Upper lobe of left lung (tissue), 6 donors: ENCODE measurements around the gene PDK2. TPM values are rescaled to one million over a fixed set of nuclear protein-coding genes. Genes with fewer than 3 reads are reported as not detected.

Experiments used
- ATAC-seq, 2 donors: fragments of 200-7000 bp; cut with Tn5 transposase; one replicate each; pipeline ENCODE4 v1.9.1; 2022; ENCODE audit warnings: mild to moderate bottlenecking in 2 of 2, moderate library complexity in 2 of 2; ENCODE audit not compliant: low FRiP score in 2 of 2
- DNase-seq, 2 donors: peaks; one replicate each; pipeline ENCODE4 v3.0.0-alpha.2; 2019 to 2020
- H3K27ac ChIP-seq, 4 donors: fragments of 200-600 bp; sonication (generic); one replicate each; pipeline ENCODE4 v1.5.1; 2016 to 2019
- H3K27me3 ChIP-seq, 4 donors: fragments of 200-600 bp; sonication (generic); one replicate each; pipeline ENCODE4 v1.5.1; 2017 to 2019
- H3K36me3 ChIP-seq, 4 donors: fragments of 200-600 bp; sonication (generic); one replicate each; pipeline ENCODE4 v1.5.1; 2016 to 2019
- H3K4me1 ChIP-seq, 4 donors: fragments of 200-600 bp; sonication (generic); one replicate each; pipeline ENCODE4 v1.5.1; 2018 to 2019
- H3K4me3 ChIP-seq, 4 donors: fragments of 200-600 bp; sonication (generic); one replicate each; pipeline ENCODE4 v1.5.1; 2017 to 2019; ENCODE audit warnings: mild to moderate bottlenecking in 2 of 4, moderate library complexity in 1 of 4
- H3K9me3 ChIP-seq, 4 donors: fragments of 200-600 bp; sonication (generic); one replicate each; pipeline ENCODE4 v1.5.1; 2018 to 2019
- EP300 ChIP-seq, 4 donors: sonication (generic); formaldehyde crosslinking; IDR thresholded peaks; one replicate each; pipeline ENCODE4 v1.5.1; 2017; ENCODE audit warnings: antibody characterized with exemption in 4 of 4, control low read depth in 2 of 4
- POLR2A ChIP-seq, 4 donors: fragments of 450-650 bp; IDR thresholded peaks; one replicate each; pipeline ENCODE4 v1.5.1; 2016 to 2017; ENCODE audit warnings: antibody characterized with exemption in 4 of 4, mild to moderate bottlenecking in 2 of 4
- POLR2AphosphoS5 ChIP-seq, 2 donors: sonication (generic); formaldehyde crosslinking; IDR thresholded peaks; one replicate each; pipeline ENCODE4 v1.5.1; 2017; ENCODE audit warnings: antibody characterized with exemption in 2 of 2
- WGBS, 2 donors: methylation state at CpG; one replicate each; pipeline ENCODE4 v1.1.5; 2017 to 2018; 5-methylcytosine and 5-hydroxymethylcytosine counted together
- total RNA-seq, 6 donors: library from RNA; depleted of rRNA in 4 of 6; stranded (reverse); fragments of >200 nt in 4 of 6; gene quantifications; one replicate each; pipeline versions ENCODE4 v1.1.0 to v1.2.1, GENCODE V29; 2016 to 2021
- TF ChIP-seq, protein P1 (sequence below), 6 experiments: fragments of 450-650 bp in 4 of 6; fragments of 200-600 bp in 2 of 6; sonication (generic) in 2 of 6; IDR thresholded peaks; one replicate each; pipeline ENCODE4 v1.5.1; 2016 to 2019; ENCODE audit warnings: antibody characterized with exemption in 6 of 6
- donor health status: DM: no; HTN: no; CAD: no; lungs with moderate emphysema.
- donor health status: DM: no; HTN: yes; CAD: no; lungs with severe emphysema.

The PDK2 gene
- total RNA-seq, 6 donors from 2014 or later, result 15.7 to 80.7 (median 34.9) TPM

DNA sequence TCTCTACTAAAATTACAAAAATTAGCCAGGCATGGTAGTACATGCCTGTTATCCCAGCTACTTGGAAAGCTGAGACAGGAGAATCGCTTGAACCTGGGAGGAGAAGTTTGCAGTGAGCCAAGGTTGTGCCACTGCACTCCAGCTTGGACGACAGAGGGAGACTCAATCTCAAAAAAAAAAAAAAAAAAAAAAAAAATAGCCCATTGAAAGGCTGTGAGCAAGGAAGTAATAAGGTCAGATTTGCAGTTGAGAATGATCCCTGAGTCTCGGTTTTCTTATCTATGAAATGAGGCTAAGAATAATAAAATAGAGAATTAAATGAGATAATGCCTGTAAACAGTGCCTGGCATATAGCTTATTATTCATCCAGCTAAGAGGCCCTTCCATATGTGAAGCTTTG lies 1.3 kb upstream of the PDK2 start:
- 28 to 41% methylated on average over 3 of the region's 3 CpGs for WGBS, 2 donors
- H3K27me3 ChIP-seq, result no peaks in the 10 kb centered on the region
- H3K36me3 ChIP-seq, result peaks cover 8 to 43% (median 31%) of the 10 kb centered on the region in 4 donors
- H3K9me3 ChIP-seq, result no peaks in the 10 kb centered on the region
- DNase-seq, result no peak
- no peak overlapping the region for H3K4me3 ChIP-seq
- H3K4me1 ChIP-seq, result peaks cover 13 to 23% (median 17%) of the 10 kb centered on the region in 4 donors
- peak overlapping the region in 2 of 4 donors; percentile 86 to 90 for H3K27ac ChIP-seq
- no peak for ATAC-seq
- TF ChIP-seq POLR2A (IDR thresholded peaks at IDR 0.05), result no peak
- TF ChIP-seq, protein P1, sequence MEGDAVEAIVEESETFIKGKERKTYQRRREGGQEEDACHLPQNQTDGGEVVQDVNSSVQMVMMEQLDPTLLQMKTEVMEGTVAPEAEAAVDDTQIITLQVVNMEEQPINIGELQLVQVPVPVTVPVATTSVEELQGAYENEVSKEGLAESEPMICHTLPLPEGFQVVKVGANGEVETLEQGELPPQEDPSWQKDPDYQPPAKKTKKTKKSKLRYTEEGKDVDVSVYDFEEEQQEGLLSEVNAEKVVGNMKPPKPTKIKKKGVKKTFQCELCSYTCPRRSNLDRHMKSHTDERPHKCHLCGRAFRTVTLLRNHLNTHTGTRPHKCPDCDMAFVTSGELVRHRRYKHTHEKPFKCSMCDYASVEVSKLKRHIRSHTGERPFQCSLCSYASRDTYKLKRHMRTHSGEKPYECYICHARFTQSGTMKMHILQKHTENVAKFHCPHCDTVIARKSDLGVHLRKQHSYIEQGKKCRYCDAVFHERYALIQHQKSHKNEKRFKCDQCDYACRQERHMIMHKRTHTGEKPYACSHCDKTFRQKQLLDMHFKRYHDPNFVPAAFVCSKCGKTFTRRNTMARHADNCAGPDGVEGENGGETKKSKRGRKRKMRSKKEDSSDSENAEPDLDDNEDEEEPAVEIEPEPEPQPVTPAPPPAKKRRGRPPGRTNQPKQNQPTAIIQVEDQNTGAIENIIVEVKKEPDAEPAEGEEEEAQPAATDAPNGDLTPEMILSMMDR (IDR thresholded peaks at IDR 0.05), result no peak
- TF ChIP-seq EP300 (IDR thresholded peaks at IDR 0.05), result no peak
- no peak for TF ChIP-seq POLR2AphosphoS5 (IDR thresholded peaks at IDR 0.05)

DNA sequence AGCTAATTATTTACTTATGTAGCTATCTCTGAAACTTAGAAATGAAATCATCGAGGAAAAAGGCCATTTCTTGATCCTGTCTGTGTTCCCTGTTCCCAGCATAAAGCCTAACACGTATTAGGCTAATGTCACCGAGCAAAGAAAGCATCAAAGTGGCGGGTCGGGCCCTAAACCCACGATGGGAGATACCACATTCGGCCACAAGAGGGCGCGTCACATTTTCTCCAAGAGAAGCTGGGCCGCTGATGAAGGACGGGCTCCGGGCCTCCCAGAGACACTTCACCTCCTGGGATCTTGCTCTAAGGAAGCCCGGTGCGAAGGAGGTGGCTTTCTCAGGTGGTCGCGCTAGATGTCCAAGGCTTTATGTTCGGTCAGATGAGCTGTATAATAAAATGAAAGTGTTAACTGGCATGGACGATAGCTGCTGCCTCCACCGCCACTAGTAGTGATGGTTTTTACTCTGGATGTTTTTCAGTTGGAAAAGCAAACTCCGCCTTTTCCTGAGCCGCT lies 853 bp upstream of the PDK2 start:
- Histone ChIP-seq H3K9me3 (no peaks in the 10 kb centered on the region), H3K27me3 (no peaks in the 10 kb centered on the region), H3K27ac (peak overlapping the region; percentile 57 to 90 (median 84)), H3K4me1 (peaks cover 13 to 23% (median 17%) of the 10 kb centered on the region in 4 donors), H3K4me3 (peak overlapping the region; percentile 36 to 98 (median 78)), H3K36me3 (peaks cover 7 to 42% (median 30%) of the 10 kb centered on the region in 4 donors)
- DNase-seq (peak in 1 of 2 donors; percentile 94), ATAC-seq (peak; percentile 84 to 91)
- 0 to 1% methylated on average over 19 to 21 of the region's 21 CpGs for WGBS, 2 donors
- TF ChIP-seq POLR2A (IDR thresholded peaks at IDR 0.05), result no peak
- TF ChIP-seq, protein P1 (IDR thresholded peaks at IDR 0.05), result peak; percentile 83 to 94 (median 92)

DNA sequence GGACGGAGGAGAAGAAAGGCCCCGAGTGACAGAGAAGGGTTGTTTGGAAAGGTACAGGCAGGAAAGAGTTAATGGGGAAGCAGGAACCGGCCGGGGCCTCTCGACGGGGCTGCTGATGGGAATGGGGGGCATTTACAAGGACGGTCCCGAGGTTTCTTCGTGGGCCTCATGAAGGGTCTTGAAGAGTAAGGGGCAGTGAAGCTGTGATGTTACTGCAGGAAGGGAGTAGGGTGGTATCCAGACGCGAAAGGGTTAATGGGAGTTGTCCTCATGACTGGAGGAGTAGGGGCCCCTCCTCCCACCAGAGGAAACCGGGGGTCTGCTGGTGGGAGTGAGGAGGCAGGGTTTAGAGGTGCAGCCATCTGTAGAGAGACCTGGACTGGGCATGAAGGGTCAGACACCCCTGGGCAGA lies 481 bp downstream of the PDK2 start:
- peak overlapping the region; percentile 57 to 90 (median 84) for H3K27ac ChIP-seq
- no peak for DNase-seq
- H3K27me3 ChIP-seq, result no peaks in the 10 kb centered on the region
- H3K4me3 ChIP-seq, result peak overlapping the region; percentile 75 to 98 (median 88)
- no peak for ATAC-seq
- peaks cover 0 to 32% (median 22%) of the 10 kb centered on the region in 4 donors for H3K36me3 ChIP-seq
- H3K4me1 ChIP-seq, result peaks cover 13 to 27% (median 17%) of the 10 kb centered on the region in 4 donors
- no peak for TF ChIP-seq POLR2AphosphoS5 (IDR thresholded peaks at IDR 0.05)
- no peak for TF ChIP-seq POLR2A (IDR thresholded peaks at IDR 0.05)
- TF ChIP-seq EP300 (IDR thresholded peaks at IDR 0.05), result no peak
- TF ChIP-seq, protein P1 (IDR thresholded peaks at IDR 0.05), result no peak
- WGBS, 2 donors, result 1 to 2% methylated on average over 12 of the region's 12 CpGs
- H3K9me3 ChIP-seq, result no peaks in the 10 kb centered on the region

DNA sequence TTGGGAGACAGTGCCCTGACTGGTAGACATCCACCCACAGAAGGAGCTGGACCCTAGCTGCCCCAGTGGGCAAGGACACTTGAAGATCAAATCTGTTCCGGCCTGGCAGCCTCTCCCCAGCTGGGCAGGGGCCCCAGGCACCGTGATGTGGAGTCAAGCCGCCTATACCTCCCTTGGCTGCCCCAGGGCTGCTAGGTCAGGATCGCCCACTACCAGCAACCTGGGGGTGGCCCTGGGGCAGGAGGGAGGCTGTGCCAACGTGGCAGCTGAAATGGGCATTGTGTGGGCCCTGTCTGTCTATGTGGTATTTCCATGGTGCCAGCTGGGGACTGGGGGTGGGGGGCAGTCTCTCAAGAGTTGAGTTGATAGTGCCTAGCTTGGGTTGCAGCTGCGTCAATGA lies 941 bp downstream of the PDK2 start:
- Histone ChIP-seq H3K4me1 (peaks cover 14 to 32% (median 22%) of the 10 kb centered on the region in 4 donors), H3K9me3 (no peaks in the 10 kb centered on the region), H3K27ac (peak overlapping the region; percentile 57 to 90 (median 84)), H3K27me3 (no peaks in the 10 kb centered on the region), H3K4me3 (peak overlapping the region; percentile 11 to 98 (median 78)), H3K36me3 (peaks cover 0 to 32% (median 20%) of the 10 kb centered on the region in 4 donors)
- no peak for TF ChIP-seq EP300 (IDR thresholded peaks at IDR 0.05)
- TF ChIP-seq POLR2AphosphoS5 (IDR thresholded peaks at IDR 0.05), result no peak
- no peak for TF ChIP-seq POLR2A (IDR thresholded peaks at IDR 0.05)
- TF ChIP-seq, protein P1 (IDR thresholded peaks at IDR 0.05), result no peak
- ATAC-seq, result no peak
- WGBS, 2 donors, result 13 to 22% methylated on average over 1 to 6 of the region's 6 CpGs
- no peak for DNase-seq

DNA sequence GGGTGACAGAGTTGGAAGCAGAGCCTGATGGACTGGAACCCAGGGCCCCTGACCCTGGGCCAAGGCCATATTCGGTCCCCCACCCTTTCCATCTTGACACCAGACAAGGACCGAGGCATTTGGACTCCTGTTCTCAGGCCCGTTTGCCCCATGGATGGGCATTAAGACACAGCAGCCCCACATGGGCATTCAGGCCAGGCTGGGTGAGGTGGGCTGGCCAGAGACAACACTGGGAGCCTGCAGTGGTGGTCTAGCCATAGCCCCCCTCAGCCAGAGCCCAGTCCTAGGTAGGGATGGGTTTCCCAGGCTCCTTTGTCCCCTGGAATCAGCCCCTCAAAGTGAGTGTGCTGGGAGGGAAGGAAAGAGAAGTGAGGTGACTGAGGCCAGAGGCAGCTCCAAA lies 1.6 kb downstream of the PDK2 start:
- H3K27ac ChIP-seq, result peak overlapping the region in 3 of 4 donors; percentile 3 to 86 (median 82)
- DNase-seq (no peak), ATAC-seq (no peak)
- WGBS, 2 donors, result 81% methylated on average over 3 of the region's 3 CpGs; no CpG with 5 or more reads in 1 of the 2 donors
- H3K36me3 ChIP-seq, result peaks cover 0 to 27% (median 17%) of the 10 kb centered on the region in 4 donors
- H3K4me1 ChIP-seq, result peaks cover 14 to 38% (median 28%) of the 10 kb centered on the region in 4 donors
- H3K27me3 ChIP-seq, result no peaks in the 10 kb centered on the region
- TF ChIP-seq, protein P1 (IDR thresholded peaks at IDR 0.05), result no peak
- TF ChIP-seq POLR2A (IDR thresholded peaks at IDR 0.05) (no peak), EP300 (IDR thresholded peaks at IDR 0.05) (no peak), POLR2AphosphoS5 (IDR thresholded peaks at IDR 0.05) (no peak)
- H3K9me3 ChIP-seq, result no peaks in the 10 kb centered on the region
- peak overlapping the region in 1 of 4 donors; percentile 75 for H3K4me3 ChIP-seq
